Adrenal gland (tissue), 12 donors: ENCODE results near the gene TMEM9. TPM values are rescaled to one million over a fixed set of nuclear protein-coding genes. Genes with fewer than 3 reads are reported as not detected.

Experiments used
- DNase-seq, 7 donors: peaks; one replicate each; pipeline ENCODE4 v3.0.0-alpha.2; 2019 to 2020
- H3K27ac ChIP-seq, 5 donors: fragments of 200-600 bp; sonication (generic) in 4 of 5; 1 replicate in 3 of 5; 2 replicates in 2 of 5; pipeline versions ENCODE4 v1.5.1 to v1.8.0; 2016 to 2020; ENCODE audit warnings: mild to moderate bottlenecking in 1 of 5
- H3K27me3 ChIP-seq: fragments of 200-600 bp; 2 replicates; pipeline ENCODE4 v1.8.0; 2021
- H3K36me3 ChIP-seq, 2 donors: fragments of 200-600 bp; replicated peaks in 1 of 2; 1 replicate in 1 of 2; 2 replicates in 1 of 2; pipeline versions ENCODE4 v1.5.1 to v1.8.0; 2018 to 2022
- H3K4me1 ChIP-seq, 2 donors: fragments of 200-600 bp; replicated peaks in 1 of 2; 1 replicate in 1 of 2; 2 replicates in 1 of 2; pipeline versions ENCODE4 v1.5.1 to v1.8.0; 2018 to 2021
- H3K4me3 ChIP-seq, 4 donors: fragments of 200-600 bp; sonication (generic) in 3 of 4; one replicate each; pipeline ENCODE4 v1.5.1; 2016 to 2018
- H3K9me3 ChIP-seq, 3 donors: fragments of 200-600 bp; sonication (generic) in 1 of 3; replicated peaks in 1 of 3; 1 replicate in 2 of 3; 2 replicates in 1 of 3; pipeline versions ENCODE4 v1.5.1 to v1.8.0; 2016 to 2021
- POLR2A ChIP-seq, 2 donors: fragments of 450-650 bp; IDR thresholded peaks; one replicate each; pipeline ENCODE4 v1.6.1; 2017; ENCODE audit warnings: antibody characterized with exemption in 2 of 2, mild to moderate bottlenecking in 2 of 2, moderate library complexity in 1 of 2
- WGBS, 4 donors: extraction: QIAGEN DNeasy Blood & Tissue Kit in 2 of 4; methylation state at CpG; one replicate each; pipeline versions ENCODE4 v1.1.5 to v1.1.7; 2013 to 2017; 5-methylcytosine and 5-hydroxymethylcytosine counted together
- intact Hi-C, 2 donors: fragments of 100-400 bp; cut with DNase I; formaldehyde crosslinking; loops; one replicate each; pipeline versions ENCODE4 v1.14.1 to v1.15.0; 2022 to 2023
- polyA plus RNA-seq, 3 donors: library from polyadenylated mRNA; stranded (reverse); fragments of 200-250 nt in 2 of 3; fragments of 350-450 nt in 1 of 3; fragmentation: Illumina TruSeq in 1 of 3; extraction: RNeasy Lipid Tissue Mini Kit (QIAGEN cat#74804) in 1 of 3; gene quantifications; one replicate each; pipeline ENCODE4 v1.2.3, GENCODE V29; 2013 to 2014
- total RNA-seq, 9 donors: library from RNA; depleted of rRNA in 4 of 9; stranded (reverse); fragments of >200 nt in 4 of 9; fragments of 120-200 nt in 1 of 9; fragmentation: NEBNext Ultra II Directional in 1 of 9; extraction: Animal tissue kit (Norgen Biotek cat#: 25700) in 1 of 9; gene quantifications; one replicate each; pipeline versions ENCODE4 v1.1.0 to v1.2.4, GENCODE V29; 2013 to 2023
- TF ChIP-seq, protein P1 (sequence below), 6 experiments: fragments of 450-650 bp in 4 of 6; fragments of 200-600 bp in 2 of 6; sonication (generic) in 1 of 6; IDR thresholded peaks; 1 replicate in 5 of 6; 2 replicates in 1 of 6; pipeline versions ENCODE4 v1.5.1 to v1.8.0; 2016 to 2021; ENCODE audit warnings: antibody characterized with exemption in 6 of 6, mild to moderate bottlenecking in 2 of 6, moderate library complexity in 1 of 6
- donor health status: healthy with polysubstance abuse.
- donor health status: Bipolar disorder and iron deficiency.
- donor health status: DM: yes; HTN: yes; CAD: no.
- donor health status: DM: no; HTN: no; CAD: no.
- donor health status: DM: no; HTN: no; CAD: no.
- donor health status: DM: yes; HTN: yes; CAD: no.

Gene TMEM9
- total and polyA plus RNA-seq, 12 donors, result 78.5 to 283 (median 127) TPM

DNA sequence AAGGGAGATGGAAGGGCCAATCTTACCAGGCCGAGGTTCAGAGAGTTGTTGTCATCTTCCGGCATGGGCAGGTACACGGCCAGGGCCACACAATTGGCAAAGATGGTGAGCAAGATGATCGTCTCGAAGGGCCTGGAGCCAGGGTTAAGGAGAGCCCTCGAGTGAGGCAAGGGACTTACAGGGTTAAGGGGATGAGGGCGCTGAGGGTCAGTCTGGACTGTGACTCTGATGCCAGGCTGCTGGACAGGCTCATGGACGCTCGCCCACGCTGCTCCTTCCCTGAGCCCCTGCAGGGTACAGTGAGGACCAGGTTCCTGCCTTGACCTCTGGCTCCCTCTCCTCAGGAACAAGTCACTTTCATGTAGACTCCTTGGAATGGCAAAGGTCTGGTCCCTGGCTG is 44.1 kb downstream of the TMEM9 start:
- DNase-seq, result no peak
- H3K27me3 ChIP-seq, result no peaks in the 10 kb centered on the region
- no peak overlapping the region for H3K4me3 ChIP-seq
- intact Hi-C loops, result loop anchor here in 1 of 2 donors (10.0 kb wide), 1 partner anchor 75 kb away; no protein-coding TSS in a partner anchor
- 87 to 94% (median 89%) methylated on average over 9 to 10 of the region's 10 CpGs for WGBS, 4 donors
- H3K4me1 ChIP-seq, result peaks cover 0 to 3% of the 10 kb centered on the region in 2 donors
- no peaks in the 10 kb centered on the region for H3K36me3 ChIP-seq
- no peak for TF ChIP-seq POLR2A (IDR thresholded peaks at IDR 0.05)
- TF ChIP-seq, protein P1, sequence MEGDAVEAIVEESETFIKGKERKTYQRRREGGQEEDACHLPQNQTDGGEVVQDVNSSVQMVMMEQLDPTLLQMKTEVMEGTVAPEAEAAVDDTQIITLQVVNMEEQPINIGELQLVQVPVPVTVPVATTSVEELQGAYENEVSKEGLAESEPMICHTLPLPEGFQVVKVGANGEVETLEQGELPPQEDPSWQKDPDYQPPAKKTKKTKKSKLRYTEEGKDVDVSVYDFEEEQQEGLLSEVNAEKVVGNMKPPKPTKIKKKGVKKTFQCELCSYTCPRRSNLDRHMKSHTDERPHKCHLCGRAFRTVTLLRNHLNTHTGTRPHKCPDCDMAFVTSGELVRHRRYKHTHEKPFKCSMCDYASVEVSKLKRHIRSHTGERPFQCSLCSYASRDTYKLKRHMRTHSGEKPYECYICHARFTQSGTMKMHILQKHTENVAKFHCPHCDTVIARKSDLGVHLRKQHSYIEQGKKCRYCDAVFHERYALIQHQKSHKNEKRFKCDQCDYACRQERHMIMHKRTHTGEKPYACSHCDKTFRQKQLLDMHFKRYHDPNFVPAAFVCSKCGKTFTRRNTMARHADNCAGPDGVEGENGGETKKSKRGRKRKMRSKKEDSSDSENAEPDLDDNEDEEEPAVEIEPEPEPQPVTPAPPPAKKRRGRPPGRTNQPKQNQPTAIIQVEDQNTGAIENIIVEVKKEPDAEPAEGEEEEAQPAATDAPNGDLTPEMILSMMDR (IDR thresholded peaks at IDR 0.05), result no peak
- H3K27ac ChIP-seq, result no peak overlapping the region
- no peaks in the 10 kb centered on the region for H3K9me3 ChIP-seq

DNA sequence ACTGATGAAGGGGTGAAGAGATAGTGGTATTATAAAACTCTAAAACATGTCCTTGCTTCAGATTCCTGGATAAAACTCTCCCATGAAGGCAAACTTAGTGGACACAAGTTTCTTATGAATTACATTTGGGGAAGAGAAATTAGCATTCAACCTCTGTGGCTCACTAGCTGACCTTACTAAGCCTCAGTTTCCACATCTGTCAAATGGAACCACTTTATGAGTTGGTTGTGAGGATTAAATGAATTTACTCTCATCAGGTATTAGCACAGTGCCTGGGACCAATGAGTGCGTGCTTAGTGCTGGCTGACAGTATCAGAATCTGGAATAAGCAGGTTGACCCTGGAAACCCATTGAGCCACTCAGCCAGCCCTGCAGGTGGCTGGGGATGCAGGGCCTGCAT is 44.6 kb downstream of the TMEM9 start:
- intact Hi-C loops, result loop anchor here in 1 of 2 donors (10.0 kb wide), 1 partner anchor 75 kb away; no protein-coding TSS in a partner anchor
- no peak overlapping the region for H3K4me3 ChIP-seq
- no peak for DNase-seq
- no peaks in the 10 kb centered on the region for H3K36me3 ChIP-seq
- 92 to 100% (median 100%) methylated on average over 1 of the region's 1 CpG for WGBS, 4 donors
- H3K4me1 ChIP-seq, result peaks cover 0 to 3% of the 10 kb centered on the region in 2 donors
- TF ChIP-seq, protein P1 (IDR thresholded peaks at IDR 0.05), result no peak
- TF ChIP-seq POLR2A (IDR thresholded peaks at IDR 0.05), result no peak
- H3K27me3 ChIP-seq, result no peaks in the 10 kb centered on the region
- H3K9me3 ChIP-seq, result no peaks in the 10 kb centered on the region
- H3K27ac ChIP-seq, result no peak overlapping the region

DNA sequence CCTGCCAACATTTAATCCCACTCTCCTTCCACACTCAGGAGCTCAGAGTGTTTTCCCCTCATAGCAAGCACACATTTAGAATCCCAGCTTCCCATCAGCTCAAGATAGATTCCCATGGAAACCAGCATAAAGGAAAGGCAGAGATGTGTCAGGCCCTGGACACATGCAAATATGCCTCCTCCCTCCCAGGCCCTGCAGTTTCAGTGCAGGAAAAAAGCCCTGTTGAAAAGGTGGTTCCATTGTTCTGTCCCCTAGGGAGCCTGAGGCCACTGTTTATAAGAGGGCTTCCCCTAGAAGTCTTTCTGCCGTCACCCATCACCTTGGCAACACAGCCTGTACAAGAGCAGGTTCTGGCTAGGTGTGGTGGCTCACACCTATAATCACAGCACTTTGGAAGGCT is 45.7 kb downstream of the TMEM9 start:
- H3K4me3 ChIP-seq, result no peak overlapping the region
- no peak overlapping the region for H3K27ac ChIP-seq
- intact Hi-C loops, result no loop called here
- DNase-seq, result no peak
- H3K4me1 ChIP-seq, result no peaks in the 10 kb centered on the region
- H3K9me3 ChIP-seq, result no peaks in the 10 kb centered on the region
- no peaks in the 10 kb centered on the region for H3K36me3 ChIP-seq
- no peak for TF ChIP-seq POLR2A (IDR thresholded peaks at IDR 0.05)
- TF ChIP-seq, protein P1 (IDR thresholded peaks at IDR 0.05), result no peak
- 67 to 88% (median 79%) methylated on average over 1 of the region's 1 CpG for WGBS, 4 donors
- H3K27me3 ChIP-seq, result no peaks in the 10 kb centered on the region

DNA sequence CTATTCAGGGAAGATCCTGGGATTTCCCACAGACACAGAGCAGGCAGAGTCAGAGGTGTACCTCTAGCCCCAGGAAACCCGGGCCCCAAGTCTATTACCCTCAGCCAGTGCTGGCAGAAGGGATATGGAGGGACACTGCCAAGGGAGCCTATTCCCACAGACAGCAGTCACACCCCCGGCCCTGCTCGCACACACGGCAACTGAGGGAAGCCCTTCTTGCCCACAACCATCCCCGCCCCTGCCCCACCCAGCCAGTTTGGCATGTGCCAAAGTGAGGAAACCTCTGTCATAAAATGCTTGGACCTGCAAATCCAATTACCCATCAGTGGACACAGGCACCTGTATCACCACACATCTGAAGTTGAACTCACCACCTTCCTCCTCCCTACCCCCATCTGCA is 48.6 kb downstream of the TMEM9 start:
- 87 to 92% (median 87%) methylated on average over 4 to 5 of the region's 5 CpGs for WGBS, 4 donors
- no peaks in the 10 kb centered on the region for H3K4me1 ChIP-seq
- no peaks in the 10 kb centered on the region for H3K27me3 ChIP-seq
- no peak for TF ChIP-seq POLR2A (IDR thresholded peaks at IDR 0.05)
- TF ChIP-seq, protein P1 (IDR thresholded peaks at IDR 0.05), result no peak
- no peaks in the 10 kb centered on the region for H3K36me3 ChIP-seq
- no peak overlapping the region for H3K4me3 ChIP-seq
- intact Hi-C loops, result no loop called here
- no peak overlapping the region for H3K27ac ChIP-seq
- no peaks in the 10 kb centered on the region for H3K9me3 ChIP-seq
- no peak for DNase-seq
